ENCODE measurements around the gene TMEM238. TPM values are rescaled to one million over a fixed set of nuclear protein-coding genes. Genes with fewer than 3 reads are reported as not detected.
"Not testable (repeated sequence)": the region's sequence is repeated elsewhere in the genome, so short reads cannot be mapped to it uniquely, and the experiment has no call there.

The TMEM238 gene
- total RNA-seq, 1 donor from 2014 or later, result 3.4 TPM

- not testable (repeated sequence) for DNase-seq (ENCODE audit: low read depth)
Observed at GRCh38 chr19:55401390-55401789, 17.3 kb upstream of the TMEM238 start.

- no peak for DNase-seq (ENCODE audit: low read depth)
Observed at GRCh38 chr19:55400281-55401087, 16.4 kb upstream of the TMEM238 start.

GRCh38 chr19:55398200-55398925 is 14.3 kb upstream of the TMEM238 start:
- no peak for DNase-seq (ENCODE audit: low read depth)

GRCh38 chr19:55392820-55393761 is 9.0 kb upstream of the TMEM238 start:
- no peak for DNase-seq (ENCODE audit: low read depth)

- DNase-seq (ENCODE audit: low read depth), result no peak
Observed at GRCh38 chr19:55391702-55392615, 7.9 kb upstream of the TMEM238 start.

GRCh38 chr19:55391191-55391670 is 7.1 kb upstream of the TMEM238 start:
- no peak for DNase-seq (ENCODE audit: low read depth)

- no peak for DNase-seq (ENCODE audit: low read depth)
Observed at GRCh38 chr19:55390461-55390880, 6.4 kb upstream of the TMEM238 start.

- DNase-seq (ENCODE audit: low read depth), result no peak
Observed at GRCh38 chr19:55389386-55390317, 5.6 kb upstream of the TMEM238 start.

- DNase-seq (ENCODE audit: low read depth), result no peak
Observed at GRCh38 chr19:55387736-55388497, 3.8 kb upstream of the TMEM238 start.

- DNase-seq (ENCODE audit: low read depth), result no peak
Observed at GRCh38 chr19:55386493-55386971, 2.4 kb upstream of the TMEM238 start.

GRCh38 chr19:55385724-55386492 is 1.8 kb upstream of the TMEM238 start, which contains the start of gene RPL28:
Gene RPL28, plus strand, starts transcription at chr19:55385932. Its CDS starts 426 bp downstream, at chr19:55386358.
- peak; percentile 93 for DNase-seq (ENCODE audit: low read depth)

- DNase-seq (ENCODE audit: low read depth), result peak; percentile 95
Observed at GRCh38 chr19:55384920-55385723, 1.0 kb upstream of the TMEM238 start.

- no peak for DNase-seq (ENCODE audit: low read depth)
Observed at GRCh38 chr19:55383279-55384130, 587 bp downstream of the TMEM238 start.

- DNase-seq (ENCODE audit: low read depth), result no peak
Observed at GRCh38 chr19:55382522-55383054, 1.5 kb downstream of the TMEM238 start.

GRCh38 chr19:55382013-55382412 is 2.1 kb downstream of the TMEM238 start:
- no peak for DNase-seq (ENCODE audit: low read depth)

- no peak for DNase-seq (ENCODE audit: low read depth)
Observed at GRCh38 chr19:55379174-55379573, 4.9 kb downstream of the TMEM238 start.

Data from renal cortical epithelial cell (primary cell).